H1 (cell line): Measurements from ENCODE around the gene RGS9. TPM values are rescaled to one million over a fixed set of nuclear protein-coding genes. Genes with fewer than 3 reads are reported as not detected.

Source experiments
- GABPA ChIP-seq: IDR thresholded peaks from 2 replicates; pipeline ENCODE4 v1.6.1; 2011; ENCODE audit warnings: mild to moderate bottlenecking, low read length, moderate library complexity, borderline replicate concordance; ENCODE audit not compliant: insufficient read depth
- POU5F1 ChIP-seq: IDR thresholded peaks from 2 replicates; pipeline ENCODE4 v1.6.1; 2011; ENCODE audit warnings: low read depth, mild to moderate bottlenecking, low read length, moderate library complexity
- polyA plus RNA-seq, 7 experiments: library from polyadenylated mRNA; depleted of rRNA in 3 of 7; stranded (reverse) in 5 of 7; unstranded in 2 of 7; fragments of >200 nt in 5 of 7; fragments of 200-250 nt in 2 of 7; gene quantifications; 1 replicate in 5 of 7; 2 replicates in 1 of 7; 4 replicates in 1 of 7; pipeline versions ENCODE4 v1.2.1 to v1.2.3, GENCODE V29; 2011 to 2013; ENCODE audit warnings: missing spikeins in 2 of 7, mixed read lengths in 2 of 7
- total RNA-seq: library from RNA; stranded (reverse); fragmentation: NEBNext Ultra II Directional; extraction: Animal tissue kit (Norgen Biotek cat#: 25700); gene quantifications from 2 replicates; pipeline ENCODE4 v1.2.1, GENCODE V29; 2021
- TF ChIP-seq, protein P1 (sequence below): IDR thresholded peaks from 2 replicates; pipeline ENCODE4 v1.6.1; 2012; ENCODE audit warnings: low read length, inconsistent platforms

RGS9 gene
- total and polyA plus RNA-seq, 2 of the 8 experiments (the other 6 are each of a cell fraction or from before 2014, with no cell fraction given): 8.9 to 20.5 TPM

DNA sequence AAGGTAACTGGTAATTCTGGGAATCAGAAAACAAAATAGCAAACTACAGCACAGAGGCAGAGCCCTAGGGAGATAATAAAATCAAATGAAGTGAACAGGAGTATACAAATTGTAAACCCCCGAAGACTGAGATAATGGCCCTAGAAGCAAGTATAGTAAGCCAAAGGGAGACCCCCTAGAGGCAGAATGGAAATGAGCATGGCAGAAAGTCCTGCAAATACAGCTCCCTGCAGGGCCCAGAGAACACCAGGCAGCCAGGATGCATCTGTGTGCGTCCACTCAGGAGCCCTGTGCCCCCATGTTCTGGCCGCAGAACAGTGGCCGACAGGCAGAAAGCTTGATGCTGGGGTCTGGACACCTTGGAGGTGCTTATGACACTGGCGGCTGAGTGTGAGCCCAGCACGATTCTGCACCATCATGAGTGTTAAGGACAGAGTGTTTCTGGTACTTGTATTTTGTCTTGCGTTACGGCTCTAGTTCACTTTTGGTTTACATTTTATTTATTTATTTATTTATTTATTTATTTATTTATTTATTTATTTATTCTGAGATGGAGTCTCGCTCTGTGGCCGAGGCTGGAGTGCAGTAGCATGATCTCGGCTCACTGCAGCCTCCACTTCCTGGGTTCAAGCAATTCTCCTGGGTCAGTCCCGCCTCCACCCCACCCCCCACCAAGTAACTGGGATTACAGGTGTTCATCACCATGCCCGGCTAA, 48.7 kb downstream of the RGS9 start (continued):
- TF ChIP-seq, protein P1, sequence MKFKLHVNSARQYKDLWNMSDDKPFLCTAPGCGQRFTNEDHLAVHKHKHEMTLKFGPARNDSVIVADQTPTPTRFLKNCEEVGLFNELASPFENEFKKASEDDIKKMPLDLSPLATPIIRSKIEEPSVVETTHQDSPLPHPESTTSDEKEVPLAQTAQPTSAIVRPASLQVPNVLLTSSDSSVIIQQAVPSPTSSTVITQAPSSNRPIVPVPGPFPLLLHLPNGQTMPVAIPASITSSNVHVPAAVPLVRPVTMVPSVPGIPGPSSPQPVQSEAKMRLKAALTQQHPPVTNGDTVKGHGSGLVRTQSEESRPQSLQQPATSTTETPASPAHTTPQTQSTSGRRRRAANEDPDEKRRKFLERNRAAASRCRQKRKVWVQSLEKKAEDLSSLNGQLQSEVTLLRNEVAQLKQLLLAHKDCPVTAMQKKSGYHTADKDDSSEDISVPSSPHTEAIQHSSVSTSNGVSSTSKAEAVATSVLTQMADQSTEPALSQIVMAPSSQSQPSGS: no peak
- TF ChIP-seq POU5F1 (no peak), GABPA (no peak)
